Hepatocyte (in vitro differentiated cells): ENCODE data around the gene UGT1A6. TPM values are rescaled to one million over a fixed set of nuclear protein-coding genes. Genes with fewer than 3 reads are reported as not detected.

Experiments used
- DNase-seq: peaks from one replicate; pipeline ENCODE4 v3.0.0-alpha.2; 2016; ENCODE audit warnings: low spot score
- H2AFZ ChIP-seq: fragments of 200-600 bp; sonication (generic); 2 replicates; pipeline ENCODE4 v1.6.0; 2016; ENCODE audit warnings: antibody characterized with exemption, mild to moderate bottlenecking
- H3K27ac ChIP-seq: fragments of 200-600 bp; sonication (generic); 2 replicates; pipeline ENCODE4 v1.5.1; 2016; ENCODE audit warnings: mild to moderate bottlenecking
- H3K27me3 ChIP-seq: fragments of 200-600 bp; sonication (generic); 2 replicates; pipeline ENCODE4 v1.6.1; 2016
- H3K36me3 ChIP-seq: fragments of 200-600 bp; sonication (generic); replicated peaks from 2 replicates; pipeline ENCODE4 v1.5.1; 2016; ENCODE audit warnings: low read depth; ENCODE audit not compliant: insufficient read depth
- H3K4me1 ChIP-seq: fragments of 200-600 bp; sonication (generic); 2 replicates; pipeline ENCODE4 v1.5.1; 2016; ENCODE audit warnings: mild to moderate bottlenecking, moderate library complexity; ENCODE audit not compliant: insufficient read depth
- H3K4me2 ChIP-seq: fragments of 200-600 bp; sonication (generic); 2 replicates; pipeline ENCODE4 v1.6.0; 2016
- H3K4me3 ChIP-seq: fragments of 200-600 bp; sonication (generic); 2 replicates; pipeline ENCODE4 v1.5.1; 2016; ENCODE audit warnings: mild to moderate bottlenecking
- H3K79me2 ChIP-seq: fragments of 200-600 bp; sonication (generic); 2 replicates; pipeline ENCODE4 v1.6.0; 2017; ENCODE audit warnings: mild to moderate bottlenecking
- H3K9me2 ChIP-seq: fragments of 200-600 bp; sonication (generic); replicated peaks from 2 replicates; pipeline ENCODE4 v1.6.0; 2017; ENCODE audit warnings: mild to moderate bottlenecking; ENCODE audit not compliant: insufficient read depth
- H3K9me3 ChIP-seq: fragments of 200-600 bp; sonication (generic); 2 replicates; pipeline ENCODE4 v1.5.1; 2016; ENCODE audit warnings: low read depth, mild to moderate bottlenecking
- H4K20me1 ChIP-seq: fragments of 200-600 bp; sonication (generic); 2 replicates; pipeline ENCODE4 v1.6.0; 2016; ENCODE audit warnings: mild to moderate bottlenecking; ENCODE audit not compliant: insufficient read depth, poor library complexity, severe bottlenecking
- EZH2 ChIP-seq: fragments of 200-600 bp; sonication (generic); IDR thresholded peaks from 2 replicates; pipeline ENCODE4 v1.6.1; 2016; ENCODE audit warnings: antibody characterized with exemption, mild to moderate bottlenecking, borderline replicate concordance
- EZH2phosphoT487 ChIP-seq: fragments of 200-600 bp; sonication (generic); IDR thresholded peaks from one replicate; pipeline ENCODE4 v1.6.1; 2018; ENCODE audit warnings: antibody characterized with exemption, mild to moderate bottlenecking, low read depth, moderate library complexity; ENCODE audit not compliant: unreplicated experiment, severe bottlenecking
- WGBS: methylation state at CpG from one replicate; pipeline ENCODE4 v1.1.6; 2016; ENCODE audit warnings: low lambda C conversion rate; ENCODE audit errors: missing lambda C conversion rate; 5-methylcytosine and 5-hydroxymethylcytosine counted together
- polyA plus RNA-seq: library from polyadenylated mRNA; unstranded; fragments of >200 nt; fragmentation: Nextera tagmentation; extraction: Ambion mirVana; gene quantifications from 2 replicates; pipeline ENCODE4 v1.2.1, GENCODE V29; 2016
- total RNA-seq: library from RNA; depleted of rRNA; stranded (reverse); fragments of >200 nt; gene quantifications from 2 replicates; pipeline ENCODE4 v1.2.3, GENCODE V29; 2014
- TF ChIP-seq, protein P1 (sequence below): fragments of 200-600 bp; sonication (generic); IDR thresholded peaks from 2 replicates; pipeline ENCODE4 v1.5.1; 2016; ENCODE audit warnings: antibody characterized with exemption, mild to moderate bottlenecking; ENCODE audit not compliant: poor library complexity

Gene UGT1A6
- total and polyA plus RNA-seq, 2 experiments from 2014 or later = 0.77 to 3.4 TPM

DNA sequence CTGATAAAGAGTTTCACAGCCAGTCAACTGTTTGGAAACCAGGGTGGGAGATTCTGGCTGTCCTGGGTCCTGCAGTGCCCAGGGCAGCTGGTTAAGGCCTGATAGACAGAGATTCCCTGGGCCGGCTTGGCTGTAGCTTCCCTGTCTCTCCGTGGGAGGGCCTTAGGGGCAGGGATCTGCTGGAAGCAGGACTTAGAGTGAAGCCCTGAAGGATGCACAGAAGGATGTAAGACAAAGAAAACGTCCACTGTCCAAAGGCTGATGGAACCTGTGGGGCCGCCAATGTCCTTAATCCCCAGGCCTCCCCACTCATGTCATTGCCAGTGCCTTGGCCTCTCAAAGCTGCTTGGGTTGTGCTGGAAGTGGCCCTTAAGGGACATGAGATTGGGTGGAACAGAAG, 118.4 kb downstream of the UGT1A6 start:
- Histone ChIP-seq H3K36me3 (no peaks in the 10 kb centered on the region), H3K4me2 (no peak overlapping the region), H3K4me3 (no peak overlapping the region), H4K20me1 (no peaks in the 10 kb centered on the region), H2AFZ (no peak overlapping the region), H3K27ac (no peak overlapping the region), H3K79me2 (no peaks in the 10 kb centered on the region), H3K9me2 (no peaks in the 10 kb centered on the region), H3K27me3 (no peaks in the 10 kb centered on the region), H3K4me1 (no peaks in the 10 kb centered on the region), H3K9me3 (no peaks in the 10 kb centered on the region)
- TF ChIP-seq EZH2phosphoT487 (no peak), EZH2 (no peak)
- TF ChIP-seq, protein P1, sequence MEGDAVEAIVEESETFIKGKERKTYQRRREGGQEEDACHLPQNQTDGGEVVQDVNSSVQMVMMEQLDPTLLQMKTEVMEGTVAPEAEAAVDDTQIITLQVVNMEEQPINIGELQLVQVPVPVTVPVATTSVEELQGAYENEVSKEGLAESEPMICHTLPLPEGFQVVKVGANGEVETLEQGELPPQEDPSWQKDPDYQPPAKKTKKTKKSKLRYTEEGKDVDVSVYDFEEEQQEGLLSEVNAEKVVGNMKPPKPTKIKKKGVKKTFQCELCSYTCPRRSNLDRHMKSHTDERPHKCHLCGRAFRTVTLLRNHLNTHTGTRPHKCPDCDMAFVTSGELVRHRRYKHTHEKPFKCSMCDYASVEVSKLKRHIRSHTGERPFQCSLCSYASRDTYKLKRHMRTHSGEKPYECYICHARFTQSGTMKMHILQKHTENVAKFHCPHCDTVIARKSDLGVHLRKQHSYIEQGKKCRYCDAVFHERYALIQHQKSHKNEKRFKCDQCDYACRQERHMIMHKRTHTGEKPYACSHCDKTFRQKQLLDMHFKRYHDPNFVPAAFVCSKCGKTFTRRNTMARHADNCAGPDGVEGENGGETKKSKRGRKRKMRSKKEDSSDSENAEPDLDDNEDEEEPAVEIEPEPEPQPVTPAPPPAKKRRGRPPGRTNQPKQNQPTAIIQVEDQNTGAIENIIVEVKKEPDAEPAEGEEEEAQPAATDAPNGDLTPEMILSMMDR = no peak
- WGBS = 78% methylated on average over 4 of the region's 4 CpGs
- DNase-seq = no peak

DNA sequence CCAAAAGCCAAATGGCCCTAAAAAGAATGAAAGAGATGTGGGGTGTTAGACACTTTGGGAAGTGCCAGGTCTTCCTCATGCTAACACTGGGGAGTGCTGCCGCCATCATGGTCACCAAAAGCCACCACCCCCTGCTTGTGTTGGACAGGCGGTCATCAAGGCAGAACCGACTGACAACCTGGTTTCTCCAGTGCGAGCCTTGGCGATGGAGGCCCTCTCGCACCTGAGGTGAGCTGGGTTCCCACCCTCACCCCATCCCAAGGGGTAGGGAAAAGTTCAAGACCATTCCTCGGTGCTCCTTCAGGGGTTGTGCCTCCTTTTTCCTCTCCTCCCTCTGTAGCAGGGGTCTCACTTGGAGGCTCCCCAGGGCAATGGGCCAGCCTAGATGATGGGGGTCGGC, 119.0 kb downstream of the UGT1A6 start:
- Histone ChIP-seq H3K9me2 (no peaks in the 10 kb centered on the region), H3K4me2 (no peak overlapping the region), H3K36me3 (no peaks in the 10 kb centered on the region), H2AFZ (no peak overlapping the region), H3K9me3 (no peaks in the 10 kb centered on the region), H3K4me1 (no peaks in the 10 kb centered on the region), H4K20me1 (no peaks in the 10 kb centered on the region), H3K27me3 (no peaks in the 10 kb centered on the region), H3K4me3 (no peak overlapping the region), H3K79me2 (no peaks in the 10 kb centered on the region), H3K27ac (no peak overlapping the region)
- TF ChIP-seq EZH2 (no peak), EZH2phosphoT487 (no peak)
- TF ChIP-seq, protein P1 = no peak
- DNase-seq = no peak
- 94% methylated on average over 8 of the region's 8 CpGs for WGBS

DNA sequence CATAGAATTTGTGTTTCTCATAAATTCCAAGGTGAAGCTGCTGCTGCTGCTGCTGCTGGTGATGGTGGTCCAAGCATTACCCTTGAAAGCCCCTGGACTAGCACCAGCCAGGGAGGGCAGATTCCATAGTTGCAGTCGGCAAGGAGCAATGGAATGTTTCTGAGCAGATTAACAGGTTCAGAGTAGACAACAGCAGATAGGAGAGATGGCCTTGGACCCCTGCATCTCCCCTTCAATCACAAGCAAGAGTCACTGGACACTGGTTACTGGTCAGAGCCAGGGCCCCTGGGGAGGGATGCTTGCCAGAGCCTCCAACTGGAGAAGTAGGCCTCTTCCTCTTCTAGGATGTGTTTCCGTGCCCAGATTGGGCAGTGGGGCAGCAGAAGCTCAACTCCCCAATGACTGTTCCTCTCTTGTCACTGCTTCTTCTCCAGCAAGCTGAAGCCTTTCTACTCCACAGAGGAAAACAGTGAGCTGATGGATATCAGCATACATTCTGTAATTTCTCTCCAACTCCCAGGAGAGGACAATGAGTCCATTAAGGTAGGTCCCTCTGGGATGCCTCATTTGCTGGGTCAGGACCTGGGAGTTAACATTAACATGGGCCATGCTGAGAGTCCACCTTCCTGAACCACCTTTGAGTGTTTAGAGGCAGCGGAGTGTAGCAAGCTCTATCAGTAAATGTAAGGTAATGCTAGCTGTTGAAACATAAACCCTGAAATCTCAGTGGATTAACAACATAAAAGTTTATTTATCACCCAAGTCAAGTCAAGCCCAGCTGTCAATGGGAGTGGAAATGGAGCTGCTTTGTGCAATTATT, 120.8 kb downstream of the UGT1A6 start:
- TF ChIP-seq, protein P1 = no peak
- no peak for TF ChIP-seq EZH2phosphoT487
- TF ChIP-seq EZH2 = no peak
- 79% methylated on average over 3 of the region's 3 CpGs for WGBS
- H3K36me3 ChIP-seq = no peaks in the 10 kb centered on the region
- H3K9me2 ChIP-seq = no peaks in the 10 kb centered on the region
- no peak overlapping the region for H2AFZ ChIP-seq
- H3K79me2 ChIP-seq = no peaks in the 10 kb centered on the region
- no peaks in the 10 kb centered on the region for H4K20me1 ChIP-seq
- peaks cover 10% of the 10 kb centered on the region for H3K4me1 ChIP-seq
- no peak overlapping the region for H3K27ac ChIP-seq
- no peak for DNase-seq
- H3K27me3 ChIP-seq = no peaks in the 10 kb centered on the region
- H3K9me3 ChIP-seq = no peaks in the 10 kb centered on the region
- no peak overlapping the region for H3K4me2 ChIP-seq
- H3K4me3 ChIP-seq = no peak overlapping the region
